CD8-positive, alpha-beta memory T cell (primary cell): ENCODE results near the gene IRAG1. TPM values are rescaled to one million over a fixed set of nuclear protein-coding genes. Genes with fewer than 3 reads are reported as not detected.

ENCODE experiments used
- CTCF ChIA-PET: fragments of 350-600 bp; sonication (Branson Sonifier 250); formaldehyde crosslinking; loops from one replicate; lab custom pipeline; 2021; ENCODE audit warnings: antibody characterized with exemption; lab: Charles Lee
- POLR2A ChIA-PET: fragments of 350-600 bp; sonication (Branson Sonifier 250); formaldehyde crosslinking; loops from one replicate; lab custom pipeline; 2021; ENCODE audit warnings: antibody characterized with exemption; lab: Charles Lee
- DNase-seq, 5 donors: peaks; one replicate each; pipeline versions ENCODE4 v3.0.0 to v3.0.0-alpha.2; 2020 to 2022; ENCODE audit warnings: mixed read lengths in 1 of 5
- H3K27ac ChIP-seq: one replicate; pipeline ENCODE4 v1.7.0; 2013; ENCODE audit warnings: low read depth, mild to moderate bottlenecking, low read length, moderate library complexity
- H3K27me3 ChIP-seq: 2 replicates; pipeline ENCODE4 v1.7.0; 2013; ENCODE audit warnings: low read length, mild to moderate bottlenecking; ENCODE audit not compliant: insufficient read depth, poor library complexity, severe bottlenecking
- H3K36me3 ChIP-seq: 2 replicates; pipeline ENCODE4 v1.7.0; 2013; ENCODE audit warnings: mild to moderate bottlenecking, low read length, moderate library complexity; ENCODE audit not compliant: insufficient read depth
- H3K4me1 ChIP-seq: 2 replicates; pipeline ENCODE4 v1.7.0; 2013; ENCODE audit warnings: mild to moderate bottlenecking, low read length, moderate library complexity; ENCODE audit not compliant: insufficient read depth
- H3K4me3 ChIP-seq: 2 replicates; pipeline ENCODE4 v1.7.0; 2013; ENCODE audit warnings: mild to moderate bottlenecking, low read length
- H3K9me3 ChIP-seq: 2 replicates; pipeline ENCODE4 v1.7.0; 2013; ENCODE audit warnings: mild to moderate bottlenecking, low read length
- H3K27ac Mint-ChIP-seq, 8 donors: one replicate each; pipeline ENCODE4 v1.8.0; 2020 to 2021; ENCODE audit warnings: mixed read lengths in 8 of 8, mild to moderate bottlenecking in 6 of 8, inconsistent platforms in 3 of 8, moderate library complexity in 3 of 8
- H3K27me3 Mint-ChIP-seq, 2 donors: one replicate each; pipeline ENCODE4 v1.8.0; 2020 to 2021; ENCODE audit warnings: mixed read lengths in 2 of 2, mild to moderate bottlenecking in 1 of 2, moderate library complexity in 1 of 2
- H3K36me3 Mint-ChIP-seq, 3 donors: one replicate each; pipeline ENCODE4 v1.8.0; 2020 to 2021; ENCODE audit warnings: mixed read lengths in 3 of 3, inconsistent platforms in 1 of 3, mild to moderate bottlenecking in 1 of 3
- H3K4me1 Mint-ChIP-seq, 3 donors: one replicate each; pipeline ENCODE4 v1.8.0; 2020 to 2021; ENCODE audit warnings: mixed read lengths in 3 of 3, inconsistent platforms in 1 of 3, mild to moderate bottlenecking in 1 of 3
- H3K4me3 Mint-ChIP-seq, 7 donors: one replicate each; pipeline ENCODE4 v1.8.0; 2020 to 2021; ENCODE audit warnings: mixed read lengths in 7 of 7, mild to moderate bottlenecking in 6 of 7, moderate library complexity in 4 of 7, inconsistent platforms in 2 of 7
- H3K9me3 Mint-ChIP-seq, 5 donors: one replicate each; pipeline ENCODE4 v1.8.0; 2020 to 2022; ENCODE audit warnings: mixed read lengths in 5 of 5, mild to moderate bottlenecking in 3 of 5, moderate library complexity in 2 of 5, inconsistent platforms in 1 of 5
- polyA plus RNA-seq: library from polyadenylated mRNA; unstranded; fragments of 300-500 nt; fragmentation: Illumina TruSeq; gene quantifications from one replicate; pipeline ENCODE4 v1.2.3, GENCODE V29; 2021
- total RNA-seq, 2 experiments: library from RNA; stranded (reverse); gene quantifications; one replicate each; pipeline ENCODE4 v1.2.3, GENCODE V29; 2021

The IRAG1 gene
- total and polyA plus RNA-seq, 3 experiments from 2014 or later = not detected

DNA sequence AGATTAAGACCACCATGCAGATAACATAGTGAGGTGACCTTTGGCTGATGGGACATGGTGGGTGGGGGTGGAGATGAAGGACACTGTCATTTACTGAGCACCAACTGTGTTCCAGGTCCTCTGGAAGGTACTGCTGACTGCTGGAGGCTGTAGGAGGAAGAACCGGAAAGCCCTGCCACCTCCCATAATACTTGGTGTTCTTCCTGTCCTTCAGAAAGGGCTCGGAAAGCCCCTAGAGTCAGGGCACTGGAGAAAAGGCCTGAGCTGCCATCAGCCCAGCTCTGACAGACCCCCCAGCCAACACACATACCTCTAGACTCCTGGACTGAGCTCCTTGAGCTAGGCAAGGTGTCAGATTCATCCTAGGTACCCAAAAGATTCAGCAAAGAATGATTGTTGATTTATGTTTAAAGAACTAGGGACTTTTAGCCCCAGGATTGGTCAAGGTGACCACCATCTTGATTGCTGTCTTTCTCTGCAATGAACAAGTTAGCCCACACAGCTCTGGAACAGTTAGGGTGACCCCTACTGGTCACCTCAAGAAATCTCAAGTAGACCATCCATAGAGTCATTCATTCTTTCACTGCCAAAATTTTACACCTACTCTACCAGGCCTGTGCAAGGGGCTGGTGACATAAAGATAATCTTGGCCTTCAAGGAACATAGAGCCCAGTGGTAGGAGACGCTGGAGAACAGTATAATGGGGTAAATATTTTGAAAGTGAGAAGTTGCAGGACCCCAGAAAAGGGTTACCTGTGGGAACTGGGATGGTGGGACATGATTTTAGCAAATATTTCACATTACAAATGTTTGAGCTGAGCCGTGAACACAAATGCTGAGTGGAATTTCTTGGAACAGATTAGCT is 39.4 kb downstream of the IRAG1 start:
- Histone ChIP-seq H3K4me3 (no peak overlapping the region), H3K9me3 (no peaks in the 10 kb centered on the region), H3K27ac (no peak overlapping the region), H3K36me3 (no peaks in the 10 kb centered on the region), H3K4me1 (no peaks in the 10 kb centered on the region), H3K27me3 (no peaks in the 10 kb centered on the region)
- Mint-ChIP-seq H3K4me1 (peaks cover 0 to 4% (median 0%) of the 10 kb centered on the region in 3 donors), H3K9me3 (no peaks in the 10 kb centered on the region), H3K27me3 (peaks cover 0 to 5% of the 10 kb centered on the region in 2 donors), H3K27ac (peak overlapping the region in 2 of 8 donors; percentile 52 to 60), H3K36me3 (no peaks in the 10 kb centered on the region), H3K4me3 (no peak overlapping the region)
- ChIA-PET POLR2A (no interaction called here), CTCF (interaction anchor here (0.8 to 8.0 kb wide), 12 partner anchors 9 to 251 kb away, joined by 3 to 67 read pairs (median 4); no protein-coding TSS in a partner anchor)
- peak in 3 of 5 donors; percentile 3 to 45 (median 24) for DNase-seq

DNA sequence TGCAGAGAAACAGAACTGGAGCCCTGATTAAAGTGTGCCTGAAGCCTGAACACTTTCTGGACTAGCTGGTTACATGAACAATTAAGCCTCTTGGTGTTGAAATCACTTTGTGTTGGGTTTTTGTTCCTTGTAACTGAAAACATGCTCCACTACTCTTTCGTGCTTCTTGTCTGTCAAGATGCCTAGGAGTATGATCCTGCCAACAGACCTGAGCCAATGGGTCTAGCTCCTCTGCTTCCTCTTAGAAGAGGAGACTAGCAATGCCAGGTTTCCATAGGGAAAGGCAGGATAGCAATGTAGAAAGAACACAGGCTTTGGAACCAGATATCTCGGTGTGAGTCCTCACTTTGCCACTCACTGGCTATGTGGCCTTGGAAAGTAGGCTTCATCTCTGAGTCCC is 40.3 kb downstream of the IRAG1 start:
- POLR2A ChIA-PET = no interaction called here
- DNase-seq = no peak
- Mint-ChIP-seq H3K36me3 (no peaks in the 10 kb centered on the region), H3K9me3 (no peaks in the 10 kb centered on the region), H3K4me1 (peaks cover 0 to 4% (median 0%) of the 10 kb centered on the region in 3 donors), H3K27me3 (peaks cover 0 to 5% of the 10 kb centered on the region in 2 donors), H3K27ac (no peak overlapping the region), H3K4me3 (no peak overlapping the region)
- Histone ChIP-seq H3K36me3 (no peaks in the 10 kb centered on the region), H3K4me3 (no peak overlapping the region), H3K27me3 (no peaks in the 10 kb centered on the region), H3K9me3 (no peaks in the 10 kb centered on the region), H3K4me1 (no peaks in the 10 kb centered on the region), H3K27ac (no peak overlapping the region)
- CTCF ChIA-PET = interaction anchor here (1.0 to 8.0 kb wide), 5 partner anchors 8 to 250 kb away, joined by 3 to 67 read pairs (median 8); no protein-coding TSS in a partner anchor

DNA sequence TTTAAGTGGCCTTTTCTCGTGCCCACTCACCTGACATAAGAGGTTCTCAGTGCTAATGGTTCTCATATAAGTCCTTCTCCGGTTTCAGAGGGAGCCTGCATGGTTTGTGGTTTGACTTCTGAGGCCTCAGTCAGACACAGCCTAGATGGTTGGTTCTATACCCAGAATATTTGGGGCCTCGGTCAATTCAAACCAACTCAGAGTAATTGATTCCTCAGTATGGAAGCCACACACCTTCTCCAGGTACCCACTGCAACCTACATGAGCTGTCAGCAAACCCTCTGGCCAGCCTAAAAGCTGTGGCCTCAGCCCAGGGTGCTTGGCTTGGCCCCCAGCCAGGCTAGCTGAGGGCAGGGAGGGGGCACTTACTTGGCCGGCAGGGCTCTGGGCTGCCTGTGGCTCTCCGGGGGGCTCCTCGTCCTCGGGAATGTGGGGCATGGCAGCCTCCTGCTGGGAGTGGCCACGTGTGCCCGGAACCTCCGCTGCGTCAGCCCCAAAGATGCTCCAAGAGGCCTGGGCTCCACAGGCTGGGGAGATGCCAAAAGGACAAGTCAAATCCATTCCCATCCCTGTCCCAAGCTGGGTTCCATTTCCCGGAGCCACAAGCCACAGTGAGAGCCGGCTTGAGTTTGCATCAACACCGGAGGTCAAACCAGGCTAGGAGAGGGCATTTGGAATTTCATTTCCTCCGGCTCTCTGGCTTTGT is 41.7 kb downstream of the IRAG1 start:
- Mint-ChIP-seq H3K4me1 (no peaks in the 10 kb centered on the region), H3K36me3 (no peaks in the 10 kb centered on the region), H3K4me3 (no peak overlapping the region), H3K27ac (no peak overlapping the region), H3K27me3 (peaks cover 0 to 5% of the 10 kb centered on the region in 2 donors), H3K9me3 (no peaks in the 10 kb centered on the region)
- H3K9me3 ChIP-seq = no peaks in the 10 kb centered on the region
- no peaks in the 10 kb centered on the region for H3K27me3 ChIP-seq
- H3K27ac ChIP-seq = no peak overlapping the region
- no peak overlapping the region for H3K4me3 ChIP-seq
- no peaks in the 10 kb centered on the region for H3K36me3 ChIP-seq
- no peaks in the 10 kb centered on the region for H3K4me1 ChIP-seq
- no peak for DNase-seq
- CTCF ChIA-PET = interaction anchor here (3.0 to 8.0 kb wide), 2 partner anchors 238 to 248 kb away, joined by 32 to 67 read pairs; no protein-coding TSS in a partner anchor
- POLR2A ChIA-PET = no interaction called here

DNA sequence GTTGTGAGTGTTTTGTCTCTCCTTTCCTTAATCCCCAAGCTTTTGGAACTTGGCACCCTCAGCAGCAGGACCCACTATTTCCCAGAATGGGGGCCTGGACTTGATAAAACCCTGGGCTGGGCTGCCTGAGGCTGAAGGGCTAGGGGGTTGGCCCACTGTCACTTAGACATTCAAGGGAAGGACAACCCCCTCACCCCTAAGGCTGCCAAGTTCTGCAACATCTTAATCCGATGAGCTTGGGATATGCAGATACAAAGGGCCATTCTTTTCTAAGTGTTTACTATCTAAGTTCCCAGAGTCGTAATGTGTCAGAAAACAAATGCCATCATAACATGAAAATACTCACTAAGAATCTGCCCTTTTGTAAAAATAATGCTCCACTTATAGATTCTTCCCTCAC is 42.9 kb downstream of the IRAG1 start:
- DNase-seq = no peak
- H3K27me3 ChIP-seq = no peaks in the 10 kb centered on the region
- Mint-ChIP-seq H3K27me3 (peaks cover 0 to 5% of the 10 kb centered on the region in 2 donors), H3K4me1 (no peaks in the 10 kb centered on the region), H3K36me3 (no peaks in the 10 kb centered on the region), H3K27ac (no peak overlapping the region), H3K9me3 (no peaks in the 10 kb centered on the region), H3K4me3 (no peak overlapping the region)
- no peaks in the 10 kb centered on the region for H3K4me1 ChIP-seq
- no peak overlapping the region for H3K27ac ChIP-seq
- no peaks in the 10 kb centered on the region for H3K36me3 ChIP-seq
- H3K4me3 ChIP-seq = no peak overlapping the region
- POLR2A ChIA-PET = no interaction called here
- H3K9me3 ChIP-seq = no peaks in the 10 kb centered on the region
- CTCF ChIA-PET = interaction anchor here (1.0 to 8.0 kb wide), 2 partner anchors 237 to 247 kb away, joined by 3 to 67 read pairs; no protein-coding TSS in a partner anchor

DNA sequence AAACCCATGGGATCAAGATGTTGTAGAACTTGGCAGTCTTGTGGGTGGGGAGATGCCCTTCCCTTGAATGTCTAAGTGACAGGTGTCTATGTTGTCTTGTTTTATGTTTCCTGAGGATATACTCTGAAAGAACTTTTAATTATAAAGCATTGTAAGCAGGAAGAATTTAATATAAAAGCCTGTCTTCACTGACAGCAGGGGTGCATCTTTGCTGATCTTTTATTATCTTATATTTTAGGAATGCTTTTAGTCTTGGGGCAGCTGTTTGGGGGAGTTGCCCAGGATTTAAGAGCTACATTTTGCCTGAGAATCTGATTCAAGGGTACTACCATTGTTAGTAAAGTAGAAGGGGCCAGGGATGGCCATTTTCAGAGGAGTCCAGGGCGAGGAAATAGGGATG is 43.4 kb downstream of the IRAG1 start:
- CTCF ChIA-PET = interaction anchor here (0.6 to 8.0 kb wide), 3 partner anchors 92 to 247 kb away, joined by 3 to 67 read pairs (median 3); no protein-coding TSS in a partner anchor
- H3K4me3 Mint-ChIP-seq = no peak overlapping the region

DNA sequence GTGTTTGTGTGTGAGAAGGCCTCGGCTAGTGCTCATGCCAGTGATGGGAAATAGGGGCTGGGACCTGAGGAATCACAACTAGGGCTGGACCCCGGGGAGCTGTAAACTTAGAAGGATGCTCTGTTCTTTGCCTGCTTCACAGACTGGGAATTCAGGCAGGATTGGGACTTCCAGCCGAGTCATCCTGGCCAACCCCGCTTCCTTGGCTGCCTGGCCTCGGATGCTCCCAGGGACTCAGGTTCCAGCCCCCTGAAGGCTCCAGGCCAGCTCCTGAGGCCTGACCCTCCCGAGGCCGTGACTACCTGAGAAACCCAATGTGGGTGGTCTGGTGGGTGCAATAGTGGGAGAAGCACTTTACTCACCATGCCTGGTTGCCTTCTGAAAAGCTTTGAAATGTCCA is 44.7 kb downstream of the IRAG1 start:
- no peak for DNase-seq
- no peak overlapping the region for H3K27ac ChIP-seq
- H3K4me1 ChIP-seq = no peaks in the 10 kb centered on the region
- Mint-ChIP-seq H3K27ac (no peak overlapping the region), H3K27me3 (peaks cover 0 to 5% of the 10 kb centered on the region in 2 donors), H3K9me3 (no peaks in the 10 kb centered on the region), H3K36me3 (no peaks in the 10 kb centered on the region), H3K4me3 (no peak overlapping the region), H3K4me1 (no peaks in the 10 kb centered on the region)
- POLR2A ChIA-PET = no interaction called here
- CTCF ChIA-PET = interaction anchor here (8.0 kb wide), 1 partner anchor 245 kb away, joined by 67 read pairs; no protein-coding TSS in a partner anchor
- H3K9me3 ChIP-seq = no peaks in the 10 kb centered on the region
- no peaks in the 10 kb centered on the region for H3K36me3 ChIP-seq
- H3K27me3 ChIP-seq = no peaks in the 10 kb centered on the region
- no peak overlapping the region for H3K4me3 ChIP-seq

More for the DNA sequence above, 43.4 kb downstream of the IRAG1 start:
- H3K4me3 ChIP-seq = no peak overlapping the region
- H3K9me3 ChIP-seq = no peaks in the 10 kb centered on the region
- Mint-ChIP-seq H3K9me3 (no peaks in the 10 kb centered on the region), H3K4me1 (no peaks in the 10 kb centered on the region), H3K36me3 (no peaks in the 10 kb centered on the region), H3K27me3 (peaks cover 0 to 5% of the 10 kb centered on the region in 2 donors), H3K27ac (no peak overlapping the region)
- H3K27me3 ChIP-seq = no peaks in the 10 kb centered on the region
- no peaks in the 10 kb centered on the region for H3K36me3 ChIP-seq
- no peak overlapping the region for H3K27ac ChIP-seq
- no peaks in the 10 kb centered on the region for H3K4me1 ChIP-seq
- POLR2A ChIA-PET = no interaction called here
- DNase-seq = no peak

DNA sequence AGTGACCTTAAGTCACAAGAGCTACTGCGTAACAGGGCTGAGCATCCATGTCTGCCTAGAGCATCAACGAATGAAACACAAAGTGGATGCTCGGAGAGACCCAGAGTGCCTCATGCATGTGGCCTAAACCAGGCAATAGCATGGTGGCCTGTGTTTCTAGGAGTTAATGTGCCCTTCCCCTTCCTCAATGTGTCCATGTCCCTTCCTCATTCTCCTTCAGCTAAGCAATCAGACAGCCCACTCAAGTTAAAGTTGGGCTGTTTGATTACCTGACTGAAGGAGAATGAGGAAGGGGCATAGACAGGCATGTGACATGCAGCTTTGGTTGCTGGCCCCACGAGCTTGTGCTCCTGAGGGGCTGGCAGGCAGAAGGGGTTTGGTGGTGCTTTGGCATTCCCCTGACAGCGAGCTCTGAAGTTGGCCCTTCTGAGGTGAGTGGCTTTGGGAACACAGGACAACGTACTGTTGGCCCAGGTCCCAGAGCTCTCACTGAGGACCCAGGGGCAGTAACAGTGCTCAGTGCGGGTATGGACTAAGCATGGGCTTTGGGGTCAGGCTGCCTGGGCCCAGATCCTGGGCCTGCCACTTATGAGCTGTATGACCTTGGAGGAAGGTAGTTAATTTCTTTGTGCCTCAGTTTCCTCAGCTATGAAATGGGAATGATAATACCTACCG is 46.7 kb downstream of the IRAG1 start:
- CTCF ChIA-PET = interaction anchor here (0.7 to 1.1 kb wide), 2 partner anchors 9 to 240 kb away, joined by 3 to 4 read pairs; no protein-coding TSS in a partner anchor
- POLR2A ChIA-PET = no interaction called here

More for the DNA sequence above, 46.7 kb downstream of the IRAG1 start:
- H3K36me3 ChIP-seq = no peaks in the 10 kb centered on the region
- Mint-ChIP-seq H3K27ac (no peak overlapping the region), H3K27me3 (peaks cover 0 to 2% of the 10 kb centered on the region in 2 donors), H3K9me3 (no peaks in the 10 kb centered on the region), H3K36me3 (no peaks in the 10 kb centered on the region), H3K4me1 (no peaks in the 10 kb centered on the region), H3K4me3 (no peak overlapping the region)
- H3K27me3 ChIP-seq = no peaks in the 10 kb centered on the region
- H3K9me3 ChIP-seq = no peaks in the 10 kb centered on the region
- H3K27ac ChIP-seq = no peak overlapping the region
- DNase-seq = no peak
- no peak overlapping the region for H3K4me3 ChIP-seq
- H3K4me1 ChIP-seq = no peaks in the 10 kb centered on the region
